ENCODE results near the gene POU6F2. TPM values are rescaled to one million over a fixed set of nuclear protein-coding genes. Genes with fewer than 3 reads are reported as not detected.

Gene POU6F2
- total RNA-seq, 1 experiment from 2014 or later = not detected

DNA sequence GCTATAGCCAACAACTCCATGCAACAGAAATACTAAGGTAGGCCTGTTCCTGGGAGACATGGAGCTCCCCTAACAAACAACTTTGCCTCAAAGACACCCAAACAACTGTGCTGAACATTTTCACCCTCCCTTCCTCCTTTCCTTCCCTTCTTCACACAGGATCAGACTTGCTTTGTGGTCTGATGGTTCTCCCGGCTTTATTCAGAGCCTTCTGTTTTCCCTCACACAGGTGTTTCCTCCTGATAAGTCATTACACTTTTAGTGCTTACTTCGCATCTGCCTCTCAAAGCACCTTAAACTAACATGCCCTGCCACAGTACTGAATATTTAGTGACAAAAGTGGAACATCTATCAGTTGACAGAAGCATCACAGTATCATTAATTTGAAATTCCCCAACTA is 532.2 kb downstream of the POU6F2 start:
- in situ Hi-C loops (cut with HindIII; ENCODE audit: low pct_unique_long_range_greater_than_20kb, low sequenced_read_pairs) (no loop called here), intact Hi-C loops (cut with micrococcal nuclease; ENCODE audit: unreplicated experiment) (no loop called here)
- no peaks in the 10 kb centered on the region for H3K9me3 ChIP-seq (ENCODE audit: control insufficient read depth, insufficient read depth, low read depth, low read length)
- BruUV-seq (replicated peaks) = no TSS peak
- ChIA-PET CTCF (no interaction called here), POLR2A (no interaction called here)
- TF ChIP-seq POLR2AphosphoS5 (IDR thresholded peaks at IDR 0.05; ENCODE audit: low read depth, low read length) (no peak), TCF7L2 (IDR thresholded peaks at IDR 0.05; ENCODE audit: low read depth, low read length) (no peak), SIN3A (IDR thresholded peaks at IDR 0.05; ENCODE audit: borderline replicate concordance, insufficient read depth, low read depth, low read length) (no peak)
- TF ChIP-seq, protein P1, sequence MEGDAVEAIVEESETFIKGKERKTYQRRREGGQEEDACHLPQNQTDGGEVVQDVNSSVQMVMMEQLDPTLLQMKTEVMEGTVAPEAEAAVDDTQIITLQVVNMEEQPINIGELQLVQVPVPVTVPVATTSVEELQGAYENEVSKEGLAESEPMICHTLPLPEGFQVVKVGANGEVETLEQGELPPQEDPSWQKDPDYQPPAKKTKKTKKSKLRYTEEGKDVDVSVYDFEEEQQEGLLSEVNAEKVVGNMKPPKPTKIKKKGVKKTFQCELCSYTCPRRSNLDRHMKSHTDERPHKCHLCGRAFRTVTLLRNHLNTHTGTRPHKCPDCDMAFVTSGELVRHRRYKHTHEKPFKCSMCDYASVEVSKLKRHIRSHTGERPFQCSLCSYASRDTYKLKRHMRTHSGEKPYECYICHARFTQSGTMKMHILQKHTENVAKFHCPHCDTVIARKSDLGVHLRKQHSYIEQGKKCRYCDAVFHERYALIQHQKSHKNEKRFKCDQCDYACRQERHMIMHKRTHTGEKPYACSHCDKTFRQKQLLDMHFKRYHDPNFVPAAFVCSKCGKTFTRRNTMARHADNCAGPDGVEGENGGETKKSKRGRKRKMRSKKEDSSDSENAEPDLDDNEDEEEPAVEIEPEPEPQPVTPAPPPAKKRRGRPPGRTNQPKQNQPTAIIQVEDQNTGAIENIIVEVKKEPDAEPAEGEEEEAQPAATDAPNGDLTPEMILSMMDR (IDR thresholded peaks at IDR 0.05) = no peak
- TF ChIP-seq, protein P2, sequence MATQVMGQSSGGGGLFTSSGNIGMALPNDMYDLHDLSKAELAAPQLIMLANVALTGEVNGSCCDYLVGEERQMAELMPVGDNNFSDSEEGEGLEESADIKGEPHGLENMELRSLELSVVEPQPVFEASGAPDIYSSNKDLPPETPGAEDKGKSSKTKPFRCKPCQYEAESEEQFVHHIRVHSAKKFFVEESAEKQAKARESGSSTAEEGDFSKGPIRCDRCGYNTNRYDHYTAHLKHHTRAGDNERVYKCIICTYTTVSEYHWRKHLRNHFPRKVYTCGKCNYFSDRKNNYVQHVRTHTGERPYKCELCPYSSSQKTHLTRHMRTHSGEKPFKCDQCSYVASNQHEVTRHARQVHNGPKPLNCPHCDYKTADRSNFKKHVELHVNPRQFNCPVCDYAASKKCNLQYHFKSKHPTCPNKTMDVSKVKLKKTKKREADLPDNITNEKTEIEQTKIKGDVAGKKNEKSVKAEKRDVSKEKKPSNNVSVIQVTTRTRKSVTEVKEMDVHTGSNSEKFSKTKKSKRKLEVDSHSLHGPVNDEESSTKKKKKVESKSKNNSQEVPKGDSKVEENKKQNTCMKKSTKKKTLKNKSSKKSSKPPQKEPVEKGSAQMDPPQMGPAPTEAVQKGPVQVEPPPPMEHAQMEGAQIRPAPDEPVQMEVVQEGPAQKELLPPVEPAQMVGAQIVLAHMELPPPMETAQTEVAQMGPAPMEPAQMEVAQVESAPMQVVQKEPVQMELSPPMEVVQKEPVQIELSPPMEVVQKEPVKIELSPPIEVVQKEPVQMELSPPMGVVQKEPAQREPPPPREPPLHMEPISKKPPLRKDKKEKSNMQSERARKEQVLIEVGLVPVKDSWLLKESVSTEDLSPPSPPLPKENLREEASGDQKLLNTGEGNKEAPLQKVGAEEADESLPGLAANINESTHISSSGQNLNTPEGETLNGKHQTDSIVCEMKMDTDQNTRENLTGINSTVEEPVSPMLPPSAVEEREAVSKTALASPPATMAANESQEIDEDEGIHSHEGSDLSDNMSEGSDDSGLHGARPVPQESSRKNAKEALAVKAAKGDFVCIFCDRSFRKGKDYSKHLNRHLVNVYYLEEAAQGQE (IDR thresholded peaks at IDR 0.05; ENCODE audit: insufficient read depth in 1 of 2, low read depth in 2 of 2, low read length in 1 of 2) = no peak
- DNase-seq (ENCODE audit: low read depth, low spot score) (no peak), ATAC-seq (no peak)
- H3K27ac ChIP-seq (ENCODE audit: low read length) = no peak overlapping the region
- no peak overlapping the region for H3K4me3 ChIP-seq (ENCODE audit: low read depth in 2 of 2, low read length in 2 of 2)
- no peaks in the 10 kb centered on the region for H3K27me3 ChIP-seq (ENCODE audit: control insufficient read depth, insufficient read depth, low read length)
- H3K36me3 ChIP-seq (ENCODE audit: control insufficient read depth, insufficient read depth, low read length) = no peaks in the 10 kb centered on the region
- no peaks in the 10 kb centered on the region for H3K4me1 ChIP-seq (ENCODE audit: control insufficient read depth, insufficient read depth, low read length)

DNA sequence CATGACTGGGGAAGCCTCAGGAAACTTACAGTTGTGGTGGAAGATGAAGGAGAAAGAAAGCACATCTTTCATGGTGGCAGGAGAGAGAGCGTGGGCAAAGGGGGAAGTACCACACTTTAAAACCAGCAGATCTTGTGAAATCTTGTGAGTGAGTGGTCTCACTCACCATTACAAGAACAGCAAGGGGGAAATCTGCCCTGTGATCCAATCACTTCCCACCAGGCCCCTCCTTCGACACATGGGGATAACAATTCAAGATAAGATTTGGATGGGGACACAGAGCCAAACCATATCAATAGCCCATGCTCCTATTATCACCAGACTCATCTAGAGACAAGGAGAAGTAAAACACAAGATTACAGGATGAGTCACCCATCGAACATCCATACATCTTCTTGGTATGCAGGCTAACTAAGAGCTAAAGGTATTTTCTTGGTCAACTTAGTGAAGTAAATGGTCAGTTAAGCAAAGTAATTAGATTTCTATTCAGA is 533.2 kb downstream of the POU6F2 start:
- TF ChIP-seq, protein P1 (IDR thresholded peaks at IDR 0.05) = no peak
- TF ChIP-seq TCF7L2 (IDR thresholded peaks at IDR 0.05; ENCODE audit: low read depth, low read length) = no peak
- no peak for TF ChIP-seq POLR2AphosphoS5 (IDR thresholded peaks at IDR 0.05; ENCODE audit: low read depth, low read length)
- TF ChIP-seq, protein P2 (IDR thresholded peaks at IDR 0.05; ENCODE audit: insufficient read depth in 1 of 2, low read depth in 2 of 2, low read length in 1 of 2) = no peak
- TF ChIP-seq SIN3A (IDR thresholded peaks at IDR 0.05; ENCODE audit: borderline replicate concordance, insufficient read depth, low read depth, low read length) = no peak
- DNase-seq (ENCODE audit: low read depth, low spot score) (no peak), ATAC-seq (no peak)
- no TSS peak for BruUV-seq (replicated peaks)
- Histone ChIP-seq H3K9me3 (ENCODE audit: control insufficient read depth, insufficient read depth, low read depth, low read length) (no peaks in the 10 kb centered on the region), H3K36me3 (ENCODE audit: control insufficient read depth, insufficient read depth, low read length) (no peaks in the 10 kb centered on the region), H3K27ac (ENCODE audit: low read length) (no peak overlapping the region), H3K4me3 (ENCODE audit: low read depth in 2 of 2, low read length in 2 of 2) (no peak overlapping the region), H3K4me1 (ENCODE audit: control insufficient read depth, insufficient read depth, low read length) (no peaks in the 10 kb centered on the region), H3K27me3 (ENCODE audit: control insufficient read depth, insufficient read depth, low read length) (no peaks in the 10 kb centered on the region)
- in situ Hi-C loops (cut with HindIII; ENCODE audit: low pct_unique_long_range_greater_than_20kb, low sequenced_read_pairs) = no loop called here
- ChIA-PET CTCF (no interaction called here), POLR2A (no interaction called here)
- intact Hi-C loops (cut with micrococcal nuclease; ENCODE audit: unreplicated experiment) = no loop called here
